ENCODE data around the gene PLPPR4.

PLPPR4 gene

DNA sequence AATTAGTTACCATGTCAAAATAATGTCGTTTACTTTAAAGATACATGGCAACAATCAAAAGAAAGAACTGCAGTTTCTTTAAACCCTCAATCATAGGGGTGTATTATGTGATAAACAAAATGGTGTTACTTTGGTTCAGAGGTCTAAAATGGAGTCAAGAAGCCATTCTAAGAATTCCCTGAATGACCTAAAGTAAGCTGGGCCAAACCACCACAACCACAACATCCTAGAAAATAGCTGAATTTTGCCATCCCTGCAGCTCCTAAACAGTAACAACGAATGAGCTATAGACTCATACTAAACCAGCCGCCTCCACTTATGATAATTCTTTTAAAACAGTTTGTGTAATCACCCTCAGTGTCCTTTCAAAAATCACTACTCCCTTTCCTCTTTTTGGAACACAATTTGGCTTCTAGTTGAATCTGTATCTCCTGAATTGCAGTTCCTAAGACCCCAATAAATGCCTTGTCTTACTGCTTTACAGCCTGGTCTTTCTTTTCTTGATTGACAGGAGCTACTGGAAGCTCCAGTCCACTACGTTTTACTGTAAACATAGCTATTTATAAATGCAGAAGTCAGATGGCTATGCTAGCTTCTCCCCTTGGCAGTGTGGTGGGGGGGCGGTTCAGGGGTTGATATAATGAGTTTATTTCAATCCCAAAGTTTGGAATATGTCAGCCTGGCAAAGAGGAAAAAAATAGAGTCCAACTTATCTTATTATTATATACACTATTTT lies 84.3 kb downstream of the PLPPR4 start:
- DNase-seq (ENCODE audit: low read depth in 2 of 2) = no peak

DNA sequence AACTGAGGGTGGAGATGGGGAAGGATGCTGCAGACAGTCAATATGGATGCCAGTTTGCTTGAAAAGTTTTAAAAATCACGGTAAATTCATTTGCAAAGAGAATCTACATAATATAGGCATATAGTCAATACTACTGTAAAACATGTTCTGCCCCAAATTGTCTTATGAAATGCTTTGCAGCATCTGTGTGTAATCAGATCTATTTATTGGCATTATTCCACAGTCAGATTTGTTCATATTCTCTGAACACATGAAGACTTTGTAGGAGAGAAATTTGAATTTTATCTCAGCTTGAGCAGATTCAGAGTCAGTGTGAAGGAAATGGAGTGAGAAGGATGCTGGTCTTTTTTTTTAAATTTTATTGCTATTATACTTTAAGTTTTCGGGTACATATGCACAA lies 88.5 kb downstream of the PLPPR4 start:
- no peak for DNase-seq (ENCODE audit: low read depth in 2 of 2)

DNA sequence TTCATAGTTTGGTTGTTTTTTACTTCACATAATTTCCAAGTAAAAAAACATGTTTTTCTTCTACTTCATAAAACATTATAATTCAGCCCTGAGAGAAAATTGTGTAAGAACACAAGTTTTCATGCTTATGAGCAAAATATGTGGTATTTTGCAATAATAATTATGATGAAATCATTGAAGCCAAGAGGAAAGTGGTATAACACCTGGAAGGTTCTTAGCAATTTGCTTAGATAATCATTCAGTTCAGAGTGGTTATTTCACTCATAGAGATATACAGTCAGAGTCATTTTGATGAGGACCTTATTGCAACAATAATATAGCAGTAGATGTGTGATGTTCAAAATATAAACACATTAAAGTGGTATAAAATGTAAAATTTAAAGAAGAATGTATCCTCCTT lies 94.5 kb downstream of the PLPPR4 start:
- DNase-seq (ENCODE audit: low read depth in 2 of 2) = no peak

Measured in stimulated activated CD8-positive, alpha-beta memory T cell treated with anti-CD3 and anti-CD28 coated beads, Interleukin-15, amount 100 ng/mL, for 48 hours (primary cell).